Cardiac muscle cell (in vitro differentiated cells and primary cell): ENCODE measurements around the gene ACVRL1. TPM values are rescaled to one million over a fixed set of nuclear protein-coding genes. Genes with fewer than 3 reads are reported as not detected.

ENCODE experiments used
- DNase-seq, 2 donors: peaks; one replicate each; pipeline versions ENCODE4 v3.0.0 to v3.0.0-alpha.2; 2010 to 2017; ENCODE audit warnings: low read depth in 1 of 2, low spot score in 1 of 2
- H3K27ac ChIP-seq: fragments of 200-600 bp; sonication (generic); 2 replicates; pipeline ENCODE4 v1.5.1; 2016
- H3K27me3 ChIP-seq: fragments of 200-600 bp; sonication (generic); 2 replicates; pipeline ENCODE4 v1.6.0; 2016; ENCODE audit warnings: control low read depth
- H3K36me3 ChIP-seq: fragments of 200-600 bp; sonication (generic); 2 replicates; pipeline ENCODE4 v1.5.1; 2016; ENCODE audit warnings: control low read depth
- H3K4me1 ChIP-seq: fragments of 200-600 bp; sonication (generic); 2 replicates; pipeline ENCODE4 v1.8.1; 2017; ENCODE audit warnings: low read depth, mild to moderate bottlenecking, mixed run types
- H3K4me3 ChIP-seq: fragments of 200-600 bp; sonication (generic); 2 replicates; pipeline ENCODE4 v1.5.1; 2016; ENCODE audit warnings: mild to moderate bottlenecking
- H3K9me3 ChIP-seq: fragments of 200-600 bp; sonication (generic); 2 replicates; pipeline ENCODE4 v1.5.1; 2017; ENCODE audit warnings: low read depth, mild to moderate bottlenecking, control low read depth
- CTCF ChIP-seq: IDR thresholded peaks from 2 replicates; pipeline ENCODE4 v1.5.1; 2012; ENCODE audit warnings: low read depth, mild to moderate bottlenecking, low read length
- polyA plus RNA-seq: library from polyadenylated mRNA; unstranded; fragments of >200 nt; fragmentation: Nextera tagmentation; extraction: Ambion mirVana; gene quantifications from 2 replicates; pipeline ENCODE4 v1.2.1, GENCODE V29; 2016
- total RNA-seq: library from RNA; depleted of rRNA; stranded (reverse); fragments of >200 nt; gene quantifications from 2 replicates; pipeline ENCODE4 v1.2.3, GENCODE V29; 2016

Gene ACVRL1
- total and polyA plus RNA-seq, 2 experiments from 2014 or later = 5.5 TPM; not detected in 1

GRCh38 chr12:51890133-51890464, 17.2 kb upstream of the ACVRL1 start:
- Histone ChIP-seq H3K27ac (no peak overlapping the region), H3K4me1 (no peaks in the 10 kb centered on the region), H3K27me3 (no peaks in the 10 kb centered on the region), H3K9me3 (no peaks in the 10 kb centered on the region), H3K36me3 (no peaks in the 10 kb centered on the region), H3K4me3 (no peak overlapping the region)
- TF ChIP-seq CTCF = no peak
- no peak for DNase-seq

DNA sequence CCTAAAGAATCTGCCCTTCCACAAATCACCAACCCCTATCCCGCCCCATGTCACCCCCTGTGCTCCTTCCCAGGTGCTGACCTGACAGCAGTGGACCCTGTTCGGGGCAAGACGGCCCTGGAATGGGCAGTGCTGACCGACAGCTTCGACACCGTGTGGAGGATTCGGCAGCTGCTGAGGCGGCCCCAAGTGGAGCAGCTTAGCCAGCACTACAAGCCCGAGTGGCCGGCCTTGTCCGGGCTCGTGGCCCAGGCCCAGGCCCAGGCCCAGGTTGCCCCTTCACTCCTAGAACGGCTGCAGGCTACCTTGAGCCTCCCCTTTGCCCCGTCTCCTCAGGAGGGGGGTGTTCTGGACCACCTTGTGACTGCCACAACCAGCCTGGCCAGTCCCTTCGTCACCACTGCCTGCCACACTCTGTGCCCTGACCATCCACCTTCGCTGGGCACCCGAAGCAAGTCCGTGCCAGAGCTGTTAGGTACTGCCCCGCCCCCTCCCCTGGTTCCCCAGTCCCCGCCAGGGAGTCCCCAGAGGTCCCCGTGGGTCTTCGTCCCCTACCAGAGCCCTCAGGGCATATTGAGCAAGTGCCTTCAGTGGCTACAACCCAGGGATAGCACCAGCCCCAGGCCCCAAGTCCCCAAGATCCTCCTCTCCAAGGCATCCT, 16.7 kb upstream of the ACVRL1 start:
- H3K4me3 ChIP-seq = no peak overlapping the region
- no peak for DNase-seq
- H3K27ac ChIP-seq = no peak overlapping the region
- H3K27me3 ChIP-seq = no peaks in the 10 kb centered on the region
- H3K4me1 ChIP-seq = no peaks in the 10 kb centered on the region
- no peaks in the 10 kb centered on the region for H3K9me3 ChIP-seq
- no peaks in the 10 kb centered on the region for H3K36me3 ChIP-seq
- TF ChIP-seq CTCF = no peak

GRCh38 chr12:51891843-51892242, 15.5 kb upstream of the ACVRL1 start:
- Histone ChIP-seq H3K4me3 (no peak overlapping the region), H3K27ac (no peak overlapping the region), H3K4me1 (no peaks in the 10 kb centered on the region), H3K27me3 (no peaks in the 10 kb centered on the region), H3K9me3 (no peaks in the 10 kb centered on the region), H3K36me3 (no peaks in the 10 kb centered on the region)
- peak; percentile 39 for TF ChIP-seq CTCF
- no peak for DNase-seq

DNA sequence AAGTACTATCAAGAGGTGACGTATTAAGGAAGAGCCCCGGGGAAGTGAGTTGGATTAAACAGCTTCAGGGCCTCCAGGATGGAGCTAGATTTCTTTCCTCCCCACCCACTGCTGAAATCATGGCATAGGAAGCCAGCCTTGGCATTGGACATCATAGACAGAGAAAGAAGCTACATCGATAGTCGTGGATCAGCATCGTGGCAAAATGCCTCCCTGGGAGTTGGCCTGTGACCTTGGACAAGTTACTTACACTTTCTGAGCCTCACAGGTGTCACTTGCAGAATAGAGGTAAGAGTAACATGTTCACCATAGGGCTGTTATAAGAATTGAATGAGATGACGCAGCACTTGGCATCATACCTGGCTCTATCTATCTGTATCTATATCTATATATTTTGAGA, 13.5 kb upstream of the ACVRL1 start:
- TF ChIP-seq CTCF = no peak
- Histone ChIP-seq H3K36me3 (no peaks in the 10 kb centered on the region), H3K4me1 (no peaks in the 10 kb centered on the region), H3K27me3 (no peaks in the 10 kb centered on the region), H3K27ac (no peak overlapping the region), H3K4me3 (no peak overlapping the region), H3K9me3 (no peaks in the 10 kb centered on the region)
- DNase-seq = no peak

DNA sequence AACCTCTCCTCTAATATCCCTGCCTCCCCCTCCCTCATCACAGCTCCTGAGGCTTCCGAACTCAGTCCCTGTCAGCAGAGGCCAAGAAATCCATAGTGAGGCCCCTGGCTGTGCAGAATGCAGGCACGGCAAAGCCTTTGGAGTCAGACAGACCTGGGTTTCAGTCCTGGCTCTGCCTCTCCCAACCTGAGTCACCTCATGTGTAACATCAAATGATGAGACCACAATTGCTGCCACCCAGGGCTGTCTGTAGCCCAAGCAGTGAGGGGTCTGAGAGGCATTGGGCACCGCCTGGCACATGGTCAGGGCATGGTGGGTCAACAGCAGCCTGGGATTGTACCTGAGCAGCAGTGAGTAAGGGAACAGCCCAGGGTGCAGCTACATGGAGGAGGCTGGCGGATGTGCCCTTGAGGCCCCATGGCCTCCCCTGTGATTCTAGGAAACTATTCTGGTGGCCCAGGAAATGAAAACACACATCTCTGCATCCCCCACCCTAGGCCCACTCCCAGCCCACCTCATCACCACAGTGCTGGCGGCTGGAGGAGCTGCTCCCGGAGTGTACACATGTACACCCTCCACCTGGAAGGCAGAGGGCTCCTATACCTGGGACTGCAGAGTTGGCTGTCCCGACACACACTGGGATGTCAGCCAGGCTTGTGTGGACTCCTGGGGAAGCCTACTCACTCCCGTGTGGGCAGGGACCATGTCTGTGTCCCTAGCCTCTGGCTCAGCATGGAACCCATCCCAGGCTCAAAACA, 11.7 kb upstream of the ACVRL1 start:
- H3K36me3 ChIP-seq = no peaks in the 10 kb centered on the region
- TF ChIP-seq CTCF = no peak
- no peaks in the 10 kb centered on the region for H3K27me3 ChIP-seq
- H3K4me1 ChIP-seq = no peaks in the 10 kb centered on the region
- no peak for DNase-seq
- no peaks in the 10 kb centered on the region for H3K9me3 ChIP-seq
- H3K27ac ChIP-seq = no peak overlapping the region
- H3K4me3 ChIP-seq = no peak overlapping the region
